GM18507 (cell line): ENCODE results near the gene DENND1C.
"Not testable (repeated sequence)": the region's sequence is repeated elsewhere in the genome, so short reads cannot be mapped to it uniquely, and the experiment has no call there.

Experiments
- DNase-seq: peaks from one replicate; pipeline ENCODE4 v3.0.0; 2011; ENCODE audit warnings: low read depth; ENCODE audit not compliant: insufficient read length; ENCODE audit errors: extremely low spot score
- FAIRE-seq: peaks from 2 replicates; lab custom pipeline; 2011; peaks lifted over from hg19 to GRCh38; lab: Jason Lieb, UNC

Gene DENND1C

DNA sequence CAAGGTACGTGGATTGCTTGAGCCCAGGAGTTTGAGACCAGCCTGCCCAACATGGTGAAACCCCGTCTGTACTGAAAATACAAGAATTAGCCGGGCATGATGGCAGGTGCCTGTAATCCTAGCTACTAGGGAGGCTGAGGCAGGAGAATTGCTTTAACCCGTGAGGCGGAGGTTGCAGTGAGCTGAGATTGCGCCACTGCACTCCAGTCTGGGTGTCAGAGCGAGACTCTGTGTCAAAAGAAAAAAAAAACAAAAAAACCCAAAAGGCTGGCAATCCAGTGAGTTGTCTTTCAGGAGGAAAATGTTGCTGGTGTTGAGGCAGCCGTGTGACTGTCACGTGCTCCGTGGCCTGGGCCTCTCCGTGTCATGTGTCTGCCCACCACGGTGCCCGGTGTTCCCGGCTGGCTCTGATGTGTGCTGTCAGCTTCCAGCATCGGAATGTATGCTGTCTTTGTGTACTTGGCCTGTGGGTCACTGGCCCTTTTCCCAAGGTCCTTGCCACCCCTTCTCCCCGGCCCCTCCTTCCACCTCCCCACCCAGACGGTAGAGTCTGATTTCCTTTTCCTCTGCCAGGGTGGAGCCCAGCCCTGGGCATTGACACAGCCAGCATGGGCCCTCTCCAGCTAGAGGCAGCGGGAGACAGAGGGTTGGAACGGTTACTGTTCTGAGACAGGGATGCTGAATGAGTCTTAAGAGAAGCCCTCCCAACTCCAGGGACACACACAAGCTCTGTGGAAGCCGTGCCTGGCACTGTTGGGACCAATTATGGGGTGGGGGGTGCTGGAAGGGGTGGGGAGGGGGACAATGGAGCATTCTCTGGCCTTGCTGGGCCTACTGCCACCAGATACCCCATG lies 27.8 kb upstream of the DENND1C start:
- FAIRE-seq (no peak), DNase-seq (no peak)

GRCh38 chr19:6508028-6508771 lies 26.6 kb upstream of the DENND1C start:
- FAIRE-seq, DNase-seq: not testable (repeated sequence)

GRCh38 chr19:6503407-6504201 lies 22.0 kb upstream of the DENND1C start:
- FAIRE-seq: no peak

GRCh38 chr19:6501740-6502648 lies 20.4 kb upstream of the DENND1C start, which contains the start of gene TUBB4A:
TSS of gene TUBB4A (minus strand) at chr19:6502309. CDS start at chr19:6502212, 97 bp downstream.
- no peak for FAIRE-seq

More at GRCh38 chr19:6503407-6504201, 22.0 kb upstream of the DENND1C start:
- DNase-seq: no peak

GRCh38 chr19:6500837-6501739 lies 19.5 kb upstream of the DENND1C start:
- no peak for DNase-seq
- FAIRE-seq: no peak

More at GRCh38 chr19:6501740-6502648, 20.4 kb upstream of the DENND1C start, which contains the start of gene TUBB4A:
- DNase-seq: no peak

- DNase-seq (no peak), FAIRE-seq (no peak)
Measured at GRCh38 chr19:6499052-6499790, 17.6 kb upstream of the DENND1C start.

DNA sequence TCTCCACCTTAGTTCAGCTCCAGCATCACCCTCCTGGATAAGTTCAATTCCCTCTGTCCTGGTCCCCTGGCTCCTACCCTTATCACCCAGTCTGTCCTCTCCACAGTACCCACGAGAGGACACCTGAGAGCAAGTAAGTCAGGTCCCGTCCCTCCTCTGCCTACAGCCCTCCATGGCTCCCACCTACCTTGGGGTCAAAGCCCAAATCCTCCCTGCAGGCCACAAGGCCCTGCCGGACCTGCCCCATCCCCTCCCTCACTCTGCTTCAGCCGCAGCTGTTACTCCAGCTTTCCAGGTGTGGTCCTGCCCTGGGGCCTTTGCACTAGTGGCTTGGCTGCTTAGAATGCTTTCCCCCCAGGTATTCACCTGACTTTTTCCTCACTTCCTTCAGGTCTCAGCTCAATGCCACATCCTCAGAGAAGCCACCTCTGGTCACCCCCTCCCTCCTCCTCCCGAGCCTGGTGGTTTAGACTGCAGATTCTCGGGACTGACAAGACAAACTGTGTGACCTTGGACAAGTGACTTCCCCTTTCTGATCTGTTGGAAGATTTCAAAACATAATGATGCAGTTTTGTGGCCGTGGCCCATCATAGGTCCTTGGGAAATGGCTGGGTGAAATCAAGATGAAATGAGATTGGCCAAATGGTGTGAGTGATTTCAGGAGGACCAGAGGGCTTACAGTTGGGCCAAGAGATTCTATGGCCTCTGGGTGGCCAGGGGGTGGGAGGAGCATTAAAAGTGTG lies 16.9 kb upstream of the DENND1C start:
- FAIRE-seq (no peak), DNase-seq (no peak)

DNA sequence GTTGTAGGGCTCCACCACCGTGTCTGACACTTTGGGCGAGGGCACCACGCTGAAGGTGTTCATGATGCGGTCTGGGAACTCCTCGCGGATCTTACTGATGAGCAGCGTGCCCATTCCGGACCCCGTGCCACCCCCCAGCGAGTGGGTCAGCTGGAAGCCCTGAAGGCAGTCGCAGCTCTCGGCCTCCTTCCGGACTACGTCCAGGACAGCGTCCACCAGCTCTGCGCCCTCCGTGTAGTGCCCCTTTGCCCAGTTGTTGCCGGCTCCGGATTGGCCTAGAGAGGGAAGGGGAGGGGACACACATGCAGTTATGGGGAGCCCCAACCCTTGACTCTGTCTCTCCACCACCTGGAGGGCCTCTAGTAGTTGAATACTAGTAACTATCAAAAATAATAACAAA lies 14.4 kb upstream of the DENND1C start:
- FAIRE-seq (no peak), DNase-seq (no peak)

DNA sequence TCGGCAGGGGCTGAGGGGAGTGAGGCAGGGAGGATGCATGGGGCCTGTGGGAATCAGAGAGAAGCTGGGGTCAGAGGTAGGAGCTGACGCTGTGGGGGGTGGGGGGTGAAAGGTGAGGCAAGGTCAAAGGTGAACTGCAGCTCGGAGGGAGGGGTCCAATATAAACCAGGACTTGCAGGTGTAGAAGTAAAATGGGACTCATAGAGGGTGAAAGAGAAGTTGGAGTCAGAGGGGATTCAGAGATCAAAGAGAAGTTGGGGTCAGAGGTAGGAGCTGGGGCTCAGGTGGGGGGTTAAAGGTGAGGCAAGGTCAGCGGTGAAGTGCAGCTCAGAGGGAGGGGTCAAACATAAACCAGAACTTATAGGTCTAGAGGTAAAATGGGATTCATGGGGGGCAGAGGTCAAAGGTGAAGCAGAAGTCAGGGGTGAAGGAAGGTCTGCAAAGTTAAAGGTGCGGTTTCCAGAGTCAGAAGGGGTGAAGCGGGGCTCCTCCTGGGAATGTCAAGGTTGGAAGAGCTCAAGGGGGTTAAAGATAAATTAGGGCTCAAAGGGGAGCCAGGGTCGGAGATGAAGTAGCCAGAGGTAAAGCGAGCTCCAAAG lies 12.9 kb upstream of the DENND1C start:
- DNase-seq (no peak), FAIRE-seq (no peak)

GRCh38 chr19:6491802-6492592 lies 10.4 kb upstream of the DENND1C start:
- no peak for FAIRE-seq
- no peak for DNase-seq

- FAIRE-seq (no peak), DNase-seq (no peak)
Measured at GRCh38 chr19:6490134-6490533, 8.5 kb upstream of the DENND1C start.

DNA sequence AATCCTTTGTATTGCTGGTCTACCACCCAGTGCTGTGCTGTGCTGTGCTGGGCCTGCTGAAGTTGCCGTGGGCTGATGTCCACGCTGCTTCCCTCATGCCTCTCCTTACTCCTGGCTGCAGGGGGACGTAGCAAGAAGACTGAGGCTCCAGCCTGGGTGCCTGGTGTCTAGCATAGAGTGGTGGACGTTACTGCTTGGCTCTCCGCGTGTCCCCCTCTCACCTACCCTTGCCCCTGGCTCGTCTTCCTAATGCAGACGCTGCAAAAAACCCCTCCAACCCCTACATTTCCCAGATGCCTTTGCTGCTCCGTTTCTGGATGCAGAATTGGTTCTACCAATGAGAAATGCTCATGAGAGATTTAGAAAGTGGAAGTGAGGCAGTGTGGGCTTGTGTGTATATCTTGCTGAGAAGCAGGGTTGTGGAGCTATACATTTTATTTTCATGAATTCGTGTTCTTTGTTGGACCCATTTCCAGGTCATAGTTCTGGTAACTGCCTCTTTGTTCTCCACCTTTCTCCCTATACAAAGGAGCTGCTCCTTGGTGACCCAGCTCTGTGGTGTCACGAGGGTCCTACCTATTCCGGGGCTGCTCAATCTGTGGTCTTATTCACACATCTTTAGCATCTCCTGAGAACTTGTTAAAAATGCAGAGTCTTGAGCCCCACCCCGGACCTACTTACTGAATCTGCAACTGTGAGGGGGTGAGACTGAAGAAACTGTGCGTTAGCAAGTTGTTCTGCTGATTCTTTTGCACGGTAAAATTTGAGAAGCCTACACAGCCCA lies 7.9 kb upstream of the DENND1C start:
- FAIRE-seq (peak; percentile 97), DNase-seq (peak; percentile 40)

- FAIRE-seq (no peak), DNase-seq (no peak)
Measured at GRCh38 chr19:6484831-6485230, 3.2 kb upstream of the DENND1C start.

DNA sequence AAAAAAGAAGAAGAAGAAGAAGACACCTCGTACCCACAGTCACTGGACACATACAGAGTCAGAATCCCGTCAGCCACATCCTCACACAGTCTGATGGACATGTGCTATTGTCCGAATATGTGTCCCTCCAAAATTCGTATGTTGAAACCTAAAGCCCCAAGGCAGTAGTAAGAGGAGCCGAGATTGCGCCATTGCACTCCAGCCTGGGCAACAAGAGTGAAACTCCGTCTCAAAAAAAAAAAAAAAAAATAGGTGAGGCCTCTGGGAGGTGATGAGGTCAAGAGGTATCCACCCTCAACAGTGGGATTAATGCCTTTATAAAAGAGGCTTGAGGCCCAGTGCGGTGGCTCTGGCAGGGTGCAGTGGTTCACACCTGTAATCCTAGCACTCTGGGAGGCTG lies 2.6 kb upstream of the DENND1C start:
- no peak for DNase-seq
- FAIRE-seq: no peak

- FAIRE-seq: no peak
- DNase-seq: no peak
Measured at GRCh38 chr19:6483235-6483634, 1.6 kb upstream of the DENND1C start.
